CD14-positive monocyte (primary cell): ENCODE results near the gene OSBPL2. TPM values are rescaled to one million over a fixed set of nuclear protein-coding genes. Genes with fewer than 3 reads are reported as not detected.

Source experiments
- DNase-seq, 3 donors: peaks; one replicate each; pipeline ENCODE4 v3.0.0-alpha.2; 2011 to 2022
- H2AFZ ChIP-seq: 2 replicates; pipeline ENCODE4 v1.6.0; 2012; ENCODE audit warnings: mild to moderate bottlenecking, low read depth, low read length, inconsistent platforms; ENCODE audit not compliant: insufficient read depth, poor library complexity, severe bottlenecking
- H3K27ac ChIP-seq, 2 donors: 1 replicate in 1 of 2; 2 replicates in 1 of 2; pipeline ENCODE4 v1.5.1; 2012 to 2013; ENCODE audit warnings: low read length in 2 of 2, control low read depth in 1 of 2, inconsistent platforms in 1 of 2, low read depth in 1 of 2, mild to moderate bottlenecking in 1 of 2
- H3K27me3 ChIP-seq, 2 donors: one replicate each; pipeline versions ENCODE4 v1.6.0 to v1.6.1; 2011 to 2013; ENCODE audit warnings: low read length in 2 of 2; ENCODE audit not compliant: control insufficient read depth in 2 of 2, insufficient read depth in 2 of 2
- H3K36me3 ChIP-seq, 2 donors: replicated peaks in 1 of 2; 1 replicate in 1 of 2; 2 replicates in 1 of 2; pipeline versions ENCODE4 v1.5.1 to v1.6.1; 2012 to 2013; ENCODE audit warnings: low read length in 2 of 2, control low read depth in 1 of 2, inconsistent platforms in 1 of 2, mild to moderate bottlenecking in 1 of 2; ENCODE audit not compliant: insufficient read depth in 2 of 2, control insufficient read depth in 1 of 2
- H3K4me1 ChIP-seq, 2 donors: 1 replicate in 1 of 2; 2 replicates in 1 of 2; pipeline versions ENCODE4 v1.5.1 to v1.6.1; 2012 to 2013; ENCODE audit warnings: low read length in 2 of 2, control low read depth in 1 of 2, inconsistent platforms in 1 of 2, mild to moderate bottlenecking in 1 of 2, moderate library complexity in 1 of 2; ENCODE audit not compliant: insufficient read depth in 2 of 2, control insufficient read depth in 1 of 2
- H3K4me2 ChIP-seq: replicated peaks from 2 replicates; pipeline ENCODE3; 2012; ENCODE audit warnings: low read length, moderate library complexity, mild to moderate bottlenecking; ENCODE audit not compliant: poor library complexity, severe bottlenecking; ENCODE audit errors: extremely low read depth
- H3K4me3 ChIP-seq, 3 experiments: fragments of 200-600 bp in 1 of 3; sonication (generic) in 1 of 3; replicated peaks in 1 of 3; 1 replicate in 2 of 3; 2 replicates in 1 of 3; pipeline ENCODE4 v1.5.1; 2011 to 2013; ENCODE audit warnings: low read length in 3 of 3, mild to moderate bottlenecking in 3 of 3, control low read depth in 2 of 3, low read depth in 2 of 3, inconsistent platforms in 1 of 3, moderate library complexity in 1 of 3
- H3K79me2 ChIP-seq: 2 replicates; pipeline ENCODE4 v1.6.0; 2012; ENCODE audit warnings: mild to moderate bottlenecking, control low read depth, inconsistent platforms, low read length, moderate library complexity; ENCODE audit not compliant: insufficient read depth
- H3K9ac ChIP-seq: 2 replicates; pipeline ENCODE4 v1.6.0; 2017; ENCODE audit warnings: low read length, mild to moderate bottlenecking; ENCODE audit not compliant: insufficient read depth, poor library complexity, severe bottlenecking
- H3K9me3 ChIP-seq, 2 donors: replicated peaks in 1 of 2; 1 replicate in 1 of 2; 2 replicates in 1 of 2; pipeline versions ENCODE4 v1.5.1 to v1.6.1; 2012 to 2013; ENCODE audit warnings: low read length in 2 of 2, control low read depth in 1 of 2; ENCODE audit not compliant: control insufficient read depth in 1 of 2, insufficient read depth in 1 of 2
- H4K20me1 ChIP-seq: 2 replicates; pipeline ENCODE4 v1.6.0; 2012; ENCODE audit warnings: mild to moderate bottlenecking, low read length, control low read depth, moderate library complexity; ENCODE audit not compliant: insufficient read depth
- H3K27ac Mint-ChIP-seq, 7 donors: one replicate each; pipeline ENCODE4 v1.8.0; 2020; ENCODE audit warnings: mild to moderate bottlenecking in 7 of 7, mixed read lengths in 7 of 7, moderate library complexity in 6 of 7, inconsistent platforms in 2 of 7
- H3K27me3 Mint-ChIP-seq, 3 donors: one replicate each; pipeline ENCODE4 v1.8.0; 2021 to 2022; ENCODE audit warnings: low read depth in 3 of 3, mild to moderate bottlenecking in 3 of 3, mixed read lengths in 3 of 3, moderate library complexity in 3 of 3, inconsistent platforms in 1 of 3
- H3K36me3 Mint-ChIP-seq, 2 donors: one replicate each; pipeline ENCODE4 v1.8.0; 2020; ENCODE audit warnings: mixed read lengths in 2 of 2, inconsistent platforms in 1 of 2, mild to moderate bottlenecking in 1 of 2
- H3K4me1 Mint-ChIP-seq: one replicate; pipeline ENCODE4 v1.8.0; 2020; ENCODE audit warnings: mild to moderate bottlenecking, mixed read lengths
- H3K4me3 Mint-ChIP-seq, 2 donors: one replicate each; pipeline ENCODE4 v1.8.0; 2020; ENCODE audit warnings: mild to moderate bottlenecking in 2 of 2, mixed read lengths in 2 of 2, moderate library complexity in 1 of 2
- H3K9me3 Mint-ChIP-seq, 7 donors: one replicate each; pipeline ENCODE4 v1.8.0; 2020 to 2022; ENCODE audit warnings: mixed read lengths in 7 of 7, mild to moderate bottlenecking in 6 of 7, moderate library complexity in 6 of 7, inconsistent platforms in 2 of 7
- CTCF ChIP-seq: fragments of 200-600 bp; IDR thresholded peaks from one replicate; pipeline ENCODE4 v1.8.0; 2022; ENCODE audit warnings: antibody characterized with exemption, mild to moderate bottlenecking
- WGBS: methylation state at CpG from one replicate; pipeline ENCODE4 v1.1.5; 2013; ENCODE audit warnings: missing lambda C conversion rate; ENCODE audit not compliant: insufficient coverage; 5-methylcytosine and 5-hydroxymethylcytosine counted together
- intact Hi-C, 2 donors: fragments of 100-400 bp; cut with micrococcal nuclease; formaldehyde crosslinking; loops; one replicate each; pipeline versions ENCODE4 v1.15.0 to v1.15.1; 2023
- polyA plus RNA-seq, 3 donors: library from polyadenylated mRNA; depleted of rRNA in 1 of 3; unstranded in 2 of 3; stranded (reverse) in 1 of 3; fragments of 300-500 nt in 2 of 3; fragments of >200 nt in 1 of 3; fragmentation: Illumina TruSeq in 2 of 3; gene quantifications; 1 replicate in 2 of 3; 2 replicates in 1 of 3; pipeline ENCODE4 v1.2.3, GENCODE V29; 2012 to 2021

Gene OSBPL2
- polyA plus RNA-seq, 3 donors = 12.9 to 29.1 (median 17.9) TPM

- Mint-ChIP-seq H3K36me3 (peaks cover 13 to 20% of the 10 kb centered on the region in 2 donors), H3K4me1 (no peaks in the 10 kb centered on the region), H3K27me3 (peaks cover 0 to 2% (median 1%) of the 10 kb centered on the region in 3 donors), H3K4me3 (no peak overlapping the region), H3K27ac (no peak overlapping the region), H3K9me3 (peaks cover 0 to 2% (median 0%) of the 10 kb centered on the region in 7 donors)
- Histone ChIP-seq H3K27ac (no peak overlapping the region), H3K4me1 (no peaks in the 10 kb centered on the region), H2AFZ (no peak overlapping the region), H3K79me2 (no peaks in the 10 kb centered on the region), H3K4me2 (no peak overlapping the region), H3K9ac (no peak overlapping the region), H4K20me1 (peaks cover 12% of the 10 kb centered on the region), H3K36me3 (peaks cover 15 to 16% of the 10 kb centered on the region in 2 donors), H3K27me3 (no peaks in the 10 kb centered on the region), H3K9me3 (peaks cover 0 to 5% of the 10 kb centered on the region in 2 donors), H3K4me3 (no peak overlapping the region)
- no peak for TF ChIP-seq CTCF
- no peak for DNase-seq
- intact Hi-C loops = no loop called here
- 93% methylated on average over 14 of the region's 16 CpGs for WGBS
Observed at GRCh38 chr20:62312662-62312977, 74.3 kb downstream of the OSBPL2 start.

GRCh38 chr20:62313021-62313420 is 74.7 kb downstream of the OSBPL2 start:
- Histone ChIP-seq H3K79me2 (no peaks in the 10 kb centered on the region), H3K36me3 (peaks cover 11 to 12% of the 10 kb centered on the region in 2 donors), H2AFZ (no peak overlapping the region), H3K4me3 (no peak overlapping the region), H3K27me3 (no peaks in the 10 kb centered on the region), H3K4me1 (no peaks in the 10 kb centered on the region), H3K9ac (no peak overlapping the region), H3K4me2 (no peak overlapping the region), H4K20me1 (peaks cover 8% of the 10 kb centered on the region), H3K27ac (no peak overlapping the region), H3K9me3 (peaks cover 0 to 5% of the 10 kb centered on the region in 2 donors)
- H3K27me3 Mint-ChIP-seq = peaks cover 0 to 2% (median 1%) of the 10 kb centered on the region in 3 donors
- no peaks in the 10 kb centered on the region for H3K4me1 Mint-ChIP-seq
- no peak for DNase-seq
- H3K27ac Mint-ChIP-seq = no peak overlapping the region
- no peak overlapping the region for H3K4me3 Mint-ChIP-seq
- whole genome bisulfite sequencing = 90% methylated on average over 25 of the region's 26 CpGs
- no peak for TF ChIP-seq CTCF
- peaks cover 0 to 2% (median 0%) of the 10 kb centered on the region in 7 donors for H3K9me3 Mint-ChIP-seq
- H3K36me3 Mint-ChIP-seq = peaks cover 9 to 16% of the 10 kb centered on the region in 2 donors
- intact Hi-C loops = no loop called here
